HG03521 (cell line): Measurements from ENCODE around the gene RAD23B.

Source experiments
- ATAC-seq: cut with Tn5 transposase; IDR thresholded peaks from one replicate; pipeline ENCODE4 v1.9.1; 2021; ENCODE audit warnings: mild to moderate bottlenecking, moderate library complexity; ENCODE audit not compliant: unreplicated experiment

RAD23B gene

DNA sequence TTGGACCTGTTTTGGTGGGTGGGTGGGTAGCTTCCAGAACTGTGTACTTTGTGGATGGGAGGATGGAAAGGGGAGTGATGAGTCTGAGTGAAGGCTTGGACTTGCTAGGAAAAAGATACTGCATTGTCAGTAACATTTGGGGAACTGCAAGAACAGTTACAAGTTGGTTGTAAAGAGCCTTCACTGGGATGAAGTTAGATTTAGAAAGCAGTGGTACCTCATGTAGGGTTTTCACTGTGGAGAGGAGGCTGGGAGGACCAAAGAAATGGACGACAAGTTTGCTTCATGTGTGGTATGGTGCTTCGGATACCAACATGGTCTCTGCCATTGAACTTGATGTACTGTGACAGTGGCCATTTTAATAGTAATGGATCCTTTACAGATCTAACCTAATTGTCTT lies 50.3 kb downstream of the RAD23B start:
- ATAC-seq, result no peak

DNA sequence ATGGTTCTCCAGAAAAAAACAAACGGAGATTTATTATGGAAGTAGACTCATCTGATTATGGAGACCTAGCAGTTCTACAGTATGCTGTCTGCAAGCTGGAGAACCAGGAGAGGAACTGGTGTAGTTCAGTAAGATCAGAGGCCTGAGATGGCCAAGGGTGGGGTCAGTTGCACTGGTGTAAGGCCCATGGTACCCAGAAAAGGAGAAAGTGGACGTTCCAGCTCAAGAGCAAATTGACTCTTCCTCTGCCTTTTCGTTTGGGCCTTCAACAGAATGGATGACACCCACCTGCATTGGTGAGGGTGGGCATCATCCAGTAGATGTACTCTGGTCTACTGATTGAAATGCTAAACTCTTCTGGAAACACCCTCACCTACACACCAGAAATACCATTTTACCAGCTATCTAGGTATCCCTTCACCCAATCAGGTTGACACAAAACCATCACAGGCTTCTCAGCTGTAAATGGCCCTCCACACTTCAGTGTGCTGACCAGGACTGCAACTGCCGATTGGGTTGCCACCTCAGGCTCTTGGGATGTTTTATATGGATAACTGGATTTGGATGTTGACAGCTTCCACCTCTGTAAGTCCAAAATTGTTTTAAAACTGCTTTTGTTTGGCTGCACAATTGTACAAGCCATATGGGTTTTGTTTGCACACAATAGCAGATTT lies 51.2 kb downstream of the RAD23B start:
- ATAC-seq, result no peak

DNA sequence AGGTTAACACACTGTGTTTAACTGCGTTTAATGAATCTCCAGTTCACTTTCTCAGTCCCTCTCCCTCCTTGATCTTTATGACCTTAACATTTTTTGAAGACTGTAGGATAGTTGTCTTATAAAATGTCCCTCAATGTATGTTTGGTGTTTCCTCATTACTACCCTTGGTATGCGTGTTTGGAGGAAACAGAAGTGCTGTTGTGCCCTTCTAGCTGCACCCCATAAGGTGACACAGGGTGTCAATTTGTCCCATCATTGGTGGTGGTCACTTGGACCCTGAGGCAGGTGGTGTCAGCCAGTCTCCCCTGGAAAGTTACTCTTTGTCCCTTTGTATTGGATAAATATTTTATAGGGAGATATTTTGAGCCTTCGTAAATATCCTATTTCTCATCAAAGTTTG lies 52.3 kb downstream of the RAD23B start:
- ATAC-seq, result no peak

DNA sequence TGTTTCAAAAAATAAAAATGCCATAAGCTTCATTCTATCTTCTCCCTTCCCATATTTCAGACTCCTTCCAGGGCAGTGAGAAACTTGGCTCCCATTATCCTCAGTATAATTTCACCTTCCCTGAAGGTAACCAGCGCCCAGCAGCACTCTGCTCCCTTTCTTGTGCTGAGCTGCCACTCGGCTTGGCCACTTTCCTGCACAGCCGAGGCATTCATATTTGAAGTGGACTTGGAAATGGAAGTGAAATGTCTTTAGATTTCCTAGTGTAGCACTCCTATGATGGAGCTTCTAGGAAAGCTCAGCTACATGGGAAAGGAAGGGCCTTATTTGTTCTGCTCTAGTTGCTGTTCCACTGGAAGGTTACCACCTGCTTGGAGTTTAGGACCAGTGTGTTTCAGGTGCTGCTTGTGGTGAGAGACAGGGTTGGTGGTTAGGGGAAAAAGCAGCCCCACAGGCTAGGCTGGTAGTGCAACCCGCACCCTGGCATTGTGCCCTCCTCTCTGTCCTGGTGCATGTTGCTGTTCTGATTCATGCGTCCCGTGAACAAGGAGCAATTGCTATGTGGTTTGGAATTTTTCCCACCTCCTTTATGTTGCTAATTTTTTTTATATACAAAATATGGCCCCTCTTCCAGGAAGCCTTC lies 53.8 kb downstream of the RAD23B start:
- no peak for ATAC-seq

DNA sequence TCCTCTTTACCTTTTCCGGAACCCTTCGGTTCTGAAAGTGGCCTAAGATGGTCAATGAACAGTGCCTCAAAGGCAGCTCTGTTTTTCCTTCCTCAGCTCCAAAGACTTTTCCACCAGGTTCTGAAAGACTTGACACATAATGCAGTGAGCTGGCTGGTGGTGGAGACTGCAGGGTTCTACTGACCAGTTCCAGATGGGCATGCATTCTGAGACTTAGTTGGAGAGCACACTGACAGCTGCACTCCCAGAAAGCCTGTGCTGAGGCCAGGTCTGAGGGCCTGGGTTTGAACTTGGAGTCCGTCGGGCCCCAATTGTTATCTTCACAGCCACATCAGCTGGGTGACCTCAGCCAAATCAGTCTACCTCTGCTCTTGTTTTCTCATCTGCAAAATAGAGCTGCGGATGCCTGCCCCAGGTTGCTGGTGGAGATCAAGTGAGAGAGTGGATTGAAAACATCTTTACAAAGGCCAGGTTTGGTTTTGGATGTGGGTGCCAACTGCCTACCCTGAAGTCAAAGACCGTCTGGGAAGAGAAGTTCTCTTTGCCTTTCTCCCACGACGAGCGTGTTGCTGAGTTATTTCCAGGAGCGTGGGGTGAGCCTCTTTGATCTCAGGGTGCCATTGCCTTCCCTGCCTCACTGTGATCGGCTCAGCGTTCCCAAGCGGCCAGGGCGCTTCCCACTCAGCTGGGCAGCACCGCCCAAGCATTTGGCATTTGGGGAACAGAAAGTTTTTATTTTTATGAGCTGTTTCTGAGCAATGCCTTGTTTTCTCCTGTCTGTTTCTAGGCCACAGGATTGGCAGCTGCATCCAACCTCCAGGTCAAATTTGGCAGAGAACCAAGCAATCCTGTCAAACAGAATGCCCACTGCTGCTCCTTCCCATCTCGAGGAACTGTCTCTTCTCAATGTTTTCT lies 54.9 kb downstream of the RAD23B start:
- no peak for ATAC-seq

DNA sequence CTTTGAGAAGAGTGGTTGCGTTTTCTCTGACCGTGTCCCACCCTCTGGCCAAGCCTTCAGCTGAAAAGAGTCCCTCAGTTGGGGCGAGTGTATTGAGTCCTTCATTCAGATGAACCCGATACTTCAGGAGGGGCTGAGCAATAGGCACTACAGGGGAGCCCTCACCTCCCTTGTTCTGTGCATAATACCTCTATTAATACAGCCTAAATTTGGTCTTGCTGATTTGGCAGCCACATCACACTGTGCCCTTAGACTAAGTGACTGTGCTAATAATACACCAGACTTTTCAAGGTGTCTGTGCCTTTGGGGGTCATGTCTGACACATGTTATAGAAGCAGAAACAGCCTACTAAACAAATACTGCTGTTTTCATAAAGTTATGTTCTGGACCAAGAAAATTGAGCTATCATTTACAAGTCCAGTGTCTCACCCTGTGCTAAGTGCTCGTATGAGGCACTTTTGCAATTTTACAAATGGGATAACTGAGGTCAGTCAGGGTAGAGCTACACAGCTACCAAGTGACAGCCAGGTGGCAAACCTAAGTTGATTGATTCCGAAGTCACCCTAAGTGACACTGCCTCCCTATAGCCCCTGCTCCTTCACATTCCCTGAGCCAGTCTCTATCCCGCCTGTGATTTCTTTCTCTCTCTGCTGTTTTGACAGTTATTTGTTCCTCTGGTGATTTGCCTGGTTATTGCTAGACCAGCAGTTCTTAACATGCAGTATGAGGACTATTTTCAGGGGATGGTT lies 56.0 kb downstream of the RAD23B start:
- ATAC-seq, result no peak

DNA sequence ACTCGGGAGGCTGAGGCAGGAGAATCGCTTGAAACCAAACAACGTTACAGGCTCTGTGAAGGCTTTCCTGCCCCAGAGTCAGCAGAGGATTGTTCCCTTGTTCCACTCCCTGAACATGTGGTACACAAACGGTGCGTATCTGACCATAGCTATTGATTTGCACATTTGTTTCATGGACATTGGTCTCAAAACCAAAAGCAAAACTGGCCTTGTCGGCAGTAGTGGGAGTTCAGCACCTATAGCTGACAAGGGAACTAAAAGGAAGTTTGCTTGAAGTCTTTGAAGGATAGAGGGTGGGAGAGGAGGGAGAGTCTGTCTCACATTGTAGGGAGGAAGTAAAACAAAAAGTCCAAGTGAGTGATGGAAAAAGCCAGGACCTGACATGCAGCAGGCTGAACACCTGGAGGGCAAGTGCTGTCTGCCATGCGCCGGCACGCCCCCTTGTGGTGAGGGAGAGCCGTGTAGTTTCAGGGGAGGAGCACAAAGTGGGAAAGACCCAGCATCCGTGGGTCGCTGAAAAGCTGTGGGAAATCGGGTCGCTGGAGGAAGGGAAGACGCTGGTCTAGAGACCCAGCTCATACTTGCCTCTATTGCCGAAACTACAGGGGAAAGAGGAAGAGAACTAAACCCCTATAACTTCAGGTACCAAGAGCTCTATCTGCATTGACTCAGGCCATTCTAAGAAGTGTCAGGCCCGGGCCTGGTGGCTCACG lies 58.0 kb downstream of the RAD23B start:
- ATAC-seq, result peak; percentile 69

DNA sequence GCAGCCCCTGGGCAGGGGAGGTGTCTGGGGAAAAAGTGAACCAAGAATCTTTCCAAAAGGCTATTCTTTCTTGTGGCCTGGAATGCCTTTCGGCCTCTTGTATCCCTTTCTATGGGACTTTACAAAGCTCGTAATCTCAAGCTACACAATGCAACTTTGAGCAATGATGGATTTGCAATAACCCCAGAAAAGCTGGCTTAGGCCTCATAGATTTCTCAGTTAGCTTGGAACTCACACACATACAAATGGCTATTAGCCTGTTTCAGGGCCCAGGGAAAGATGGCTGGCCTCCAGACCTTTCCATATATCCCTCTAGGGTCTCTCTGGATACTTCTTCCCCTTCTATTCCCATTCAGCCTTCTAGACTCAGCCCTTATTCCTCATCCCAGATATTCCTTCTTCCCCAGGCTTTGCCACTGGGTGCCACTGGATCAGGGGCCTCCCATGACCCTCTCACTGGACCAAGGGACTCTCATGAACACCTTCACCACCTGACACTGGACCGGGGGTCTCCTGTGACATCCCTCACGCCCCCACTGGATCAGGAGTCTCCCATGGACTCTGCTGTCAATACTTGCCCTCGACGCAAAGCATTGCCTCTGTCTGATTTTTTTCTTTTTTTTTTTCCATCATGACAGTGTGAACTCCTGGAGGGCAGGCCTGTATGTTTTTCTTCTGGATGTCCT lies 59.5 kb downstream of the RAD23B start:
- ATAC-seq, result no peak

DNA sequence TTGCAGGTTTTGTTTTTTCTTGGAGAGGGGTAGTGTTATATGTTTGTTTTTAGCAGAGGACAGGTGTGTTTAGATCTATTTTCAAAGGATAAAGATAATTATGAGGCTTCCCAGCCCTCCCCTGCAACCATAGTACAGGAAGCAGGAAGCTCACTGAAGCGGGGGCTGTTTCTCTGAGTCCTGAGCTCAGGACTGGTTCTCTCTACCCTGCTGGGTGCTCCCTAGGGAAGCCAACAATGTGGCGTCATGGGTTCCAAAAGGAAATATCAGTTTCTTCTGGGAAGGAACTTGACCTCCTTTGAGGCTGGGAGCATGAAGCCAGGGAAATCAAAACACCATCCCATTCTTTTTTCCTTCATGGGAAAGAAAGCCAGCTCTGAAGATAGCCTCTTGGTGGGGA lies 62.2 kb downstream of the RAD23B start:
- ATAC-seq, result no peak

DNA sequence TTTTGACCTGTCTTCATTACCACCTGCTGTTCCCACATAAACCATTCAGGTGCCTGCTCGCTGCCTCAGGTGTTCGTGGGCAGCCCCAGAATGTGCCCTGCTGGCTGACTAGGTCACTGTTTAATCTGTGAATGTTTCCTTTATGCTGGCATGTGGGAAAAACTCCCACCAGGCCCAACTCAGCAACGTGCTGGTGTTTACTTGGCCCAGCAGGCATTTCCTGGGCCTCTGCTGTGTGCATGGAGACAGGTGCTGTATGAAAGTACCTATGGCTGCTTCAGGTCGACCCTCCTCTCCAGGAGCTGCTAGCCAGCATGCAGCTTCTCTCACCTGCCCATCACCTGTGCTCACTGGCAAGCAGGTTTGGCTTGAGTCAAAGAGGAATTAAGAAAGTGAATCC lies 65.8 kb downstream of the RAD23B start:
- no peak for ATAC-seq

DNA sequence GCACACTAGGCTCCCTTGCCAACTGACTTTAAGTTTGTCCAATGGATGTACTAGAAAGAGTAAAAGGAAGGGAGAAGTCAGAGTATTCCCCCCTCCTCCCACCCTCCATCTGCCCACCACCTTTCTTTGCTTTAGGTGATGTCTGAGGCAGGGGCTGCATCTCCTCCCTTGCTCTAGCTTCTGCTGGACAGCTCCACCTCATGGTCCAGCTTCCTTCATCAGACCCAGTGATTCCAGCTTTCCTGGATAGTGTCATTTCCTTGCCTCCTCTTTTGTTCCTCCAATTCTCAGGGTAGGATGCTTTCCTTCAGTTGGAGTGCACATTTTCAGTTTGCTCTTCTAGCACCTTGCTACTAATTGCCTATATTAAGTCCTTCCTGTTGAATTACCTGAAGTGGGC lies 67.4 kb downstream of the RAD23B start:
- no peak for ATAC-seq

DNA sequence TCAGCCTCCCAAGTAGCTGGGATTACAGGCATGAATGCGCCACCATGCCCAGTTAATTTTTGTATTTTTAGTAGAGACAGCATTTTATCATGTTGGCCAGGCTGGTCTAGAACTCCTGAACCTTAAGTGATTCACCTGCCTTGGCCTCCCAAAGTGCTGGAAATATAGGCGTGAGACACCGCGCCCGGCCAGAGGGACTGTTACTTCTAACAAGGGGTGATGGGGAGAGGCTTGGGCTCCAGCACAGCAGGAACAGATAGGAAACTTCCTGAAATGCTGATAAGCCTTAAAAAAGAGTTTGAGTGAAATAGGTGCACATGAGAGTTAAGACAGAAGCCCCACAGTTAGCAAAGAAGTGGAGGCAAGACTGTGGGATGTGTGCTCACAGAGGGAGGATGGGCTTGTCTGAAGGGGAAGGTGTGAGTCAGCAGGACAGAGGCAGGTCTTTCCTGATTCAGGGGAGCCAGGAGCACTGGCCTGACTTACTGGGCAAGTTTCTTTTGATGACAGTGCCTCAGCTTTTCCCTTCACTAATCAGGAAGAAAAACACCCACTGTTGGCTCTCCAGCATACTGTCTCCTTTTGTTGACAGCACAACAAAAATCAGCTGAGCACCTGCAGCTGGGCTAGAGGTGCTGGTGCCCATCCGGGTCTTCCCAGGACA lies 68.4 kb downstream of the RAD23B start:
- no peak for ATAC-seq

DNA sequence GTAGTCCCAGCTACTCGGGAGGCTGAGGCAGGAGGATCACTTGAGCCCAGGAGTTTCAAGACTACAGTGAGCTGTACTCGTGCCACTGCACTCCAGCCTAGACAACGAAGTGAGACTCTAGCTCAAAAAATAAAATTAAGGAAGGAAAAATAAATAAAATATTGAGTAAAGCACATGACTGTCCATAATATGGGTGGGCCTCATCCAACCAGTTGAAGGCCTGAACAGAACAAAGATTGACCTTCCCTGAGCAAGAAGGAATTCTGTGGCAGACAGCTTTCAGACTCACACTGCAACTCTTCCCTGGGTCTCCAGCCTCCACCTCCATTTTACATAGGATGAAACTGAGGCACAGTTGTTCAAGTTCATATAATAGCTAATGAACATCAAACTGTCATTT lies 72.3 kb downstream of the RAD23B start:
- no peak for ATAC-seq

DNA sequence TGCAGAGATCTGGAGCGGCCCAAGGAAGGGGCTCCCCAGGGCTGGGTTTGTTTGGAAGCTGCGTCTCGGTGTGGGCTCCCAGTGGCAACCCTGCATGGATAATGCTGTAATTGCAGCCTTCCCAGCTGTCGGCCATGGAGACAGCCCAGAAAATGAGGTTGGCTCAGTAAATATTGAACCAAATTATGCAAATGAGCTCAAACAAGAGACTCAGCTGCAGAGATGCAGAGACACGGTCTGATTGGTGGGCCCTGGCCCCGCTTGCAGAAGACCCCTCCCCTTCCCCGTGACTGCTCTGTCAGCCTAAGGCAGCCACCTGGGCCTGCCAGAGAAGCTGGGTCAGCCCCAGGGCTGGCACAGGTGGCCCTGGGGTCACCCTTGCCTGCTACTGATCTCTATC lies 75.9 kb downstream of the RAD23B start:
- no peak for ATAC-seq

DNA sequence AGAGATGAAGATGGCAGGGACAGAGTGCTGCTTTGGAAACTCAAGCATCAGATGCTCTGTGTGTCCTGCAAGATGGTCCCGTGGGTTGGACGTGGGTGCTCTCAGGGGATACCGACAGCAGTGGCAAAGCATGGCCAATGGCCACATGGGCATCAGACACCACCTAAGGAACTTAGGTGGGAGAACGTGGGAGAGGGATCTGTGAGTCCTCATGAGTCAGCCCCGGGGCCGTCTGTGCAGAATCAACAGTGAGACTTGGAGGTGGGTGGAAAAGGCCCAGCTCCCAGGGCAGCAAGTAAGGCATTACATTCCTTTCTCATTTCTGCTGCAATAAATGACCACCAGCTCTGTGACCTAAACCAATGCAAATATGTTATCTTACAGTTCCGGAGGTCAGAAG lies 77.0 kb downstream of the RAD23B start:
- ATAC-seq, result no peak

DNA sequence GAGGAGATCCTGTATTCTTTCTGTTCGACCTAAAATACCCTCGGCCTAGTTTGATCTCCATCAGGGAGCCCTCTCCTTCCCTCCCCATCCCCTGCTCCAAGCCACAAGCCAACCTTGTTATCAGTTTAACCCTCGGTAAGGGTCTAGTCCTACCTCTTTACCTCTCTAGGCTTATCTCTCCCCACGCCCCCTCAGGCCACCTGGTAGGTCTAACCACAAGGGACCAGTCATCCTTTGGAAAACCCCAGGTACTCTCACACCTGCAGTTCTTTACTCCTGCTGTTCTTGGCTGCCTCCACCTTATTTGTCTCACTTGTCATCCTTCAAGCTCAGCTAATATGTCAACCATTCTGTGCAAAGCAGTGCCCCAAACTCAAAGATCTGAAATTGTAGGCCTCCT lies 78.7 kb downstream of the RAD23B start:
- no peak for ATAC-seq

DNA sequence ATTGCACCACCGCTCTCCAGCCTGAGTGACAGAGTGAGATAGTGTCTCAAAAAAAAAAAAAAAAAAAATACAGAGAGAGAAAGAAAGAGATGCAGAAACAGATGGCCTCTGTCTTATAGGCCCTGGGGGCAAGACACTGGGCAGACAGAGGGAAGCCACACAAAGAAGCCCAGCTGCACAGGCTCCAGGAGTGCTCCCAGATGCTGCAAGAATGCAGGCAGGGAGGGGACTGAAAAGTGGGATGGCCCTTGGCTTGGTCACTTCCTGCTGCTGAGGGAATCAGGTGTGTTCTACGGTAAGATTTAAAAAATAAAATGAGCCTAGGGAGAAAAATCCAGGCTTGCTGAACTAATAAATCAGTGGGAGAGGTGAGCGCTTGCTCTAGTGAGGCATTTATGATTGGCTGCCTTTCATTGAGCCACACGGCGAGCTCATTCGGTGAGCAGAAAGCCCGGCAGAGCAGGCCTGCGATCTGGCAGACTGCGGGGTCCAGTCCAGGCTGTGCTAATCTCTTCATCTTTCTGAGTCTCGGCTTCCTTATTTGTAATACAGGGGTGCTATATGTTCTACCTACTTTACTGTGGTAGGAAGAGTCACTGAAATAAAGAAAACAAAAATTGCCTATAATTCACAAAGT lies 80.6 kb downstream of the RAD23B start:
- ATAC-seq, result no peak

DNA sequence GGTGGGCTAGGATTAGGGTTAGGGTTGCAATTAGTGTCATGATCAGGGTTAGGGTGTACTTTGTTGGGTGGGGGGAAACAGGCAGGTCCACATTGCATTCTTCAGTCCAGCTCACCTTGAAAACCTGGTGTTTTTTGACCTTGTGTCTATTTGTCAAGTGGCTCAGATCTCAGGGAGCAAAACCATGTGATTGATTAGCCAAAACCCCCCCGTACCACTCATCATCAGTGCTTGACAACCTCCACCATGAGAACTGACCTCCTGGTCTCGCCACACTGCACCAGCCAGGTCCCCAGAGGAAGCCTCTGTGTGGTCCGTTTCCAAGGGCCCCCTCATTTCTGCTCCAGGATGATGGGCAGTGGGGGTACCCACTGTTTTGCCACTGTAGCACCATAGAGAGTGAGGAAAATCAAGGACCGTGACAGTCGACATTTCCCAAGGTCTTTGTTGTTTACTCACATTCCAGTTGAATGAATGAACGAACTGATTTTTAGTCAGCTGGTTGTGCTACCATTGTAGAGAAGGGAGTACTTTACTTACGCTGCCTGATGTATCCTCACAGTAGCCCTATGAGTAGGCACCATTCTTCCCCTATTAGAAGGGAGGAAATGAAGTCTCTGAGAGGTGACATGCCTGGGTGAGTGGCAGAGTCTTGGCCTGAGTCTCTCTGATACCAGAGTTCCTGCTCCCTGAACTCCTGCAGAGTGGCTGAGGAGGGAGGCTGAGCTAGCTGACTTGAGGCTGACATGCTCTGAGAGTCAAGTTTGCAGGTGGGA lies 84.8 kb downstream of the RAD23B start:
- ATAC-seq, result no peak
